Activated naive CD4-positive, alpha-beta T cell treated with anti-CD3 and anti-CD28 coated beads, Interleukin-2, amount 50 U/mL, for 24 hours (primary cell): ENCODE results near the gene INS.

ENCODE experiments used
- H3K27ac Mint-ChIP-seq: one replicate; pipeline ENCODE4 v1.8.0; 2021; ENCODE audit warnings: mild to moderate bottlenecking, mixed read lengths
- H3K27me3 Mint-ChIP-seq: one replicate; pipeline ENCODE4 v1.8.0; 2021; ENCODE audit warnings: mixed read lengths
- H3K36me3 Mint-ChIP-seq: one replicate; pipeline ENCODE4 v1.8.0; 2021; ENCODE audit warnings: mixed read lengths
- H3K4me1 Mint-ChIP-seq: one replicate; pipeline ENCODE4 v1.8.0; 2021; ENCODE audit warnings: mixed read lengths
- H3K4me3 Mint-ChIP-seq: one replicate; pipeline ENCODE4 v1.8.0; 2021; ENCODE audit warnings: mild to moderate bottlenecking, mixed read lengths
- H3K9me3 Mint-ChIP-seq: one replicate; pipeline ENCODE4 v1.8.0; 2021; ENCODE audit warnings: mixed read lengths

The INS gene

GRCh38 chr11:2114430-2115241 is 46.4 kb downstream of the INS start:
- Mint-ChIP-seq H3K27me3 (no peaks in the 10 kb centered on the region), H3K9me3 (no peaks in the 10 kb centered on the region), H3K4me1 (no peaks in the 10 kb centered on the region), H3K4me3 (no peak overlapping the region), H3K27ac (no peak overlapping the region), H3K36me3 (peaks cover 1% of the 10 kb centered on the region)

GRCh38 chr11:2113776-2114175 is 47.2 kb downstream of the INS start:
- no peak overlapping the region for H3K4me3 Mint-ChIP-seq
- H3K27ac Mint-ChIP-seq, result no peak overlapping the region
- peaks cover 1% of the 10 kb centered on the region for H3K36me3 Mint-ChIP-seq
- no peaks in the 10 kb centered on the region for H3K4me1 Mint-ChIP-seq
- no peaks in the 10 kb centered on the region for H3K9me3 Mint-ChIP-seq
- no peaks in the 10 kb centered on the region for H3K27me3 Mint-ChIP-seq

- H3K9me3 Mint-ChIP-seq, result no peaks in the 10 kb centered on the region
- H3K27ac Mint-ChIP-seq, result no peak overlapping the region
- no peak overlapping the region for H3K4me3 Mint-ChIP-seq
- H3K4me1 Mint-ChIP-seq, result no peaks in the 10 kb centered on the region
- H3K27me3 Mint-ChIP-seq, result no peaks in the 10 kb centered on the region
- no peaks in the 10 kb centered on the region for H3K36me3 Mint-ChIP-seq
These were observed 50.5 kb downstream of the INS start for GRCh38 chr11:2110521-2110920.
